GM21367 (cell line): ENCODE data around the gene FREM2.

Source experiments
- ATAC-seq: cut with Tn5 transposase; IDR thresholded peaks from one replicate; pipeline ENCODE4 v1.9.1; 2021; ENCODE audit not compliant: unreplicated experiment

Gene FREM2

GRCh38 chr13:38759390-38759789 lies 72.5 kb downstream of the FREM2 start:
- ATAC-seq = no peak

GRCh38 chr13:38763446-38764381 lies 76.8 kb downstream of the FREM2 start:
- ATAC-seq = no peak

GRCh38 chr13:38766799-38767198 lies 79.9 kb downstream of the FREM2 start:
- ATAC-seq = no peak

GRCh38 chr13:38767506-38768265 lies 80.8 kb downstream of the FREM2 start:
- no peak for ATAC-seq

- ATAC-seq = no peak
Measured at GRCh38 chr13:38769526-38769925, 82.6 kb downstream of the FREM2 start.

GRCh38 chr13:38775085-38775484 lies 88.2 kb downstream of the FREM2 start:
- no peak for ATAC-seq

- no peak for ATAC-seq
Measured at GRCh38 chr13:38777347-38778119, 90.7 kb downstream of the FREM2 start.

GRCh38 chr13:38781539-38781938 lies 94.7 kb downstream of the FREM2 start:
- ATAC-seq = no peak

GRCh38 chr13:38784036-38784880 lies 97.4 kb downstream of the FREM2 start:
- ATAC-seq = no peak

- no peak for ATAC-seq
Measured at GRCh38 chr13:38785042-38785441, 98.2 kb downstream of the FREM2 start.

GRCh38 chr13:38785490-38785889 lies 98.6 kb downstream of the FREM2 start:
- no peak for ATAC-seq

- ATAC-seq = no peak
Measured at GRCh38 chr13:38787550-38787949, 100.7 kb downstream of the FREM2 start.

- ATAC-seq = no peak
Measured at GRCh38 chr13:38796890-38797289, 110.0 kb downstream of the FREM2 start.

- no peak for ATAC-seq
Measured at GRCh38 chr13:38803531-38803930, 116.7 kb downstream of the FREM2 start.

- no peak for ATAC-seq
Measured at GRCh38 chr13:38804061-38804460, 117.2 kb downstream of the FREM2 start.

GRCh38 chr13:38804536-38804935 lies 117.7 kb downstream of the FREM2 start:
- ATAC-seq = no peak

GRCh38 chr13:38814331-38814730 lies 127.5 kb downstream of the FREM2 start:
- ATAC-seq = no peak

GRCh38 chr13:38819053-38819452 lies 132.2 kb downstream of the FREM2 start:
- no peak for ATAC-seq

GRCh38 chr13:38819596-38819995 lies 132.7 kb downstream of the FREM2 start:
- ATAC-seq = no peak

GRCh38 chr13:38821770-38822551 lies 135.1 kb downstream of the FREM2 start:
- ATAC-seq = no peak
